Keratinocyte (primary cell): ENCODE measurements around the gene RGS6. TPM values are rescaled to one million over a fixed set of nuclear protein-coding genes. Genes with fewer than 3 reads are reported as not detected.

ENCODE experiments used
- DNase-seq: peaks from one replicate; pipeline ENCODE4 v3.0.0-alpha.2; 2011; ENCODE audit warnings: low read depth, missing footprints, low spot score
- FAIRE-seq: peaks from 2 replicates; lab custom pipeline; 2011; peaks lifted over from hg19 to GRCh38; lab: Jason Lieb, UNC
- H2AFZ ChIP-seq: 2 replicates; pipeline ENCODE4 v1.6.0; 2012; ENCODE audit warnings: low read length, control low read depth, inconsistent platforms; ENCODE audit not compliant: control insufficient read depth
- H3K27ac ChIP-seq: 2 replicates; pipeline ENCODE4 v1.5.1; 2011; ENCODE audit warnings: low read length; ENCODE audit not compliant: control insufficient read depth, insufficient read depth
- H3K27me3 ChIP-seq: 3 replicates; pipeline ENCODE4 v1.6.0; 2011; ENCODE audit warnings: low read length; ENCODE audit not compliant: control insufficient read depth, insufficient read depth; ENCODE audit errors: extremely low read depth
- H3K36me3 ChIP-seq, 2 experiments: 2 replicates in 1 of 2; 3 replicates in 1 of 2; pipeline ENCODE4 v1.5.1; 2011; ENCODE audit warnings: low read length in 2 of 2, mild to moderate bottlenecking in 1 of 2; ENCODE audit not compliant: control insufficient read depth in 2 of 2, insufficient read depth in 2 of 2; ENCODE audit errors: extremely low read depth in 1 of 2
- H3K4me1 ChIP-seq: 3 replicates; pipeline ENCODE4 v1.5.1; 2011; ENCODE audit warnings: low read length; ENCODE audit not compliant: control insufficient read depth, insufficient read depth; ENCODE audit errors: extremely low read depth
- H3K4me2 ChIP-seq: 3 replicates; pipeline ENCODE4 v1.6.0; 2011; ENCODE audit warnings: low read depth, low read length; ENCODE audit not compliant: control insufficient read depth, insufficient read depth; ENCODE audit errors: extremely low read depth
- H3K4me3 ChIP-seq, 3 experiments: fragments of 200-600 bp in 1 of 3; sonication (generic) in 1 of 3; 2 replicates in 2 of 3; 3 replicates in 1 of 3; pipeline ENCODE4 v1.5.1; 2011 to 2016; ENCODE audit warnings: low read length in 3 of 3, mild to moderate bottlenecking in 3 of 3, control low read depth in 2 of 3, inconsistent platforms in 1 of 3, low read depth in 1 of 3, mixed read lengths in 1 of 3, mixed run types in 1 of 3, moderate library complexity in 1 of 3; ENCODE audit not compliant: control insufficient read depth in 2 of 3, insufficient read depth in 2 of 3; ENCODE audit errors: extremely low read depth in 1 of 3
- H3K79me2 ChIP-seq: 2 replicates; pipeline ENCODE4 v1.6.0; 2012; ENCODE audit warnings: low read length; ENCODE audit not compliant: control insufficient read depth, insufficient read depth
- H3K9ac ChIP-seq: 3 replicates; pipeline ENCODE4 v1.6.0; 2011; ENCODE audit warnings: low read length; ENCODE audit not compliant: control insufficient read depth, insufficient read depth; ENCODE audit errors: extremely low read depth
- H3K9me1 ChIP-seq: 3 replicates; pipeline ENCODE4 v1.6.0; 2011; ENCODE audit warnings: low read length; ENCODE audit not compliant: control insufficient read depth, insufficient read depth; ENCODE audit errors: extremely low read depth
- H3K9me3 ChIP-seq: 2 replicates; pipeline ENCODE4 v1.5.1; 2012; ENCODE audit warnings: low read depth, low read length; ENCODE audit not compliant: control insufficient read depth
- H4K20me1 ChIP-seq: 3 replicates; pipeline ENCODE4 v1.6.0; 2011; ENCODE audit warnings: low read length; ENCODE audit not compliant: control insufficient read depth, insufficient read depth; ENCODE audit errors: extremely low read depth
- CTCF ChIP-seq, 3 experiments: IDR thresholded peaks in 1 of 3; conservative IDR thresholded peaks in 1 of 3; optimal IDR thresholded peaks in 1 of 3; 2 replicates in 2 of 3; 3 replicates in 1 of 3; pipeline versions ENCODE3 to v1.5.1; 2011; ENCODE audit warnings: low read length in 3 of 3, mild to moderate bottlenecking in 3 of 3, moderate library complexity in 2 of 3, control low read depth in 1 of 3, inconsistent platforms in 1 of 3; ENCODE audit not compliant: insufficient read depth in 2 of 3; ENCODE audit errors: extremely low read depth in 1 of 3
- EZH2 ChIP-seq: IDR thresholded peaks from one replicate; pipeline ENCODE4 v1.6.1; 2012; ENCODE audit warnings: inconsistent platforms, mild to moderate bottlenecking, low read length, moderate library complexity
- dilution Hi-C: fragments of 300-500 bp; cut with MboI; formaldehyde crosslinking; loops from one replicate; pipeline ENCODE4 v1.7.0; 2020; ENCODE audit warnings: low sequenced_read_pairs; ENCODE audit not compliant: extremely low pct_ligation_motif_present
- polyA plus RNA-seq, 5 experiments: library from polyadenylated mRNA; depleted of rRNA in 3 of 5; stranded (reverse) in 3 of 5; stranded (forward) in 1 of 5; unstranded in 1 of 5; fragments of >200 nt; gene quantifications; 1 replicate in 1 of 5; 2 replicates in 3 of 5; 3 replicates in 1 of 5; pipeline versions ENCODE4 v1.2.1 to v1.2.3, GENCODE V29; 2011 to 2012; ENCODE audit warnings: missing spikeins in 2 of 5, low read depth in 1 of 5, low replicate concordance in 1 of 5

RGS6 gene
- polyA plus RNA-seq, 1 donor (not counting 4 experiments of a cell fraction or from before 2014, with no cell fraction given) = not detected

- TF ChIP-seq EZH2 = no peak
- no peak for TF ChIP-seq CTCF (optimal IDR thresholded peaks at IDR 0.05 in 1 of 3, IDR thresholded peaks at IDR 0.05 in 1 of 3, conservative IDR thresholded peaks at IDR 0.05 in 1 of 3; ENCODE audit: extremely low read depth in 1 of 3, insufficient read depth in 2 of 3, low read length in 3 of 3)
- Histone ChIP-seq H3K27me3 (no peaks in the 10 kb centered on the region), H4K20me1 (no peaks in the 10 kb centered on the region), H3K27ac (no peak overlapping the region), H3K79me2 (no peaks in the 10 kb centered on the region), H3K4me2 (no peak overlapping the region), H3K4me1 (no peaks in the 10 kb centered on the region), H3K9ac (no peak overlapping the region), H3K4me3 (no peak overlapping the region), H3K36me3 (no peaks in the 10 kb centered on the region), H3K9me1 (no peaks in the 10 kb centered on the region), H2AFZ (no peak overlapping the region), H3K9me3 (no peaks in the 10 kb centered on the region)
- dilution Hi-C loops = no loop called here
- FAIRE-seq (no peak), DNase-seq (no peak)
Measured at GRCh38 chr14:72053651-72054050, 121.4 kb downstream of the RGS6 start.

GRCh38 chr14:72054911-72055310 is 122.7 kb downstream of the RGS6 start:
- H4K20me1 ChIP-seq = no peaks in the 10 kb centered on the region
- H3K4me2 ChIP-seq = no peak overlapping the region
- H3K9me3 ChIP-seq = no peaks in the 10 kb centered on the region
- no peak for DNase-seq
- no peak overlapping the region for H3K27ac ChIP-seq
- TF ChIP-seq EZH2 (no peak), CTCF (optimal IDR thresholded peaks at IDR 0.05 in 1 of 3, IDR thresholded peaks at IDR 0.05 in 1 of 3, conservative IDR thresholded peaks at IDR 0.05 in 1 of 3; ENCODE audit: extremely low read depth in 1 of 3, insufficient read depth in 2 of 3, low read length in 3 of 3) (no peak)
- H3K27me3 ChIP-seq = no peaks in the 10 kb centered on the region
- no peak overlapping the region for H2AFZ ChIP-seq
- no peaks in the 10 kb centered on the region for H3K9me1 ChIP-seq
- no peak for FAIRE-seq
- dilution Hi-C loops = no loop called here
- H3K4me3 ChIP-seq = no peak overlapping the region
- H3K36me3 ChIP-seq = no peaks in the 10 kb centered on the region
- H3K9ac ChIP-seq = no peak overlapping the region
- H3K79me2 ChIP-seq = no peaks in the 10 kb centered on the region
- no peaks in the 10 kb centered on the region for H3K4me1 ChIP-seq
